C1 segment of cervical spinal cord (tissue), 14 donors: ENCODE results near the gene SRPK2.
"Not testable (repeated sequence)": the region's sequence is repeated elsewhere in the genome, so short reads cannot be mapped to it uniquely, and the experiment has no call there.

Source experiments
- DNase-seq, 14 donors: peaks; one replicate each; lab custom pipeline; 2025; lab: John Stamatoyannopoulos, UW

The SRPK2 gene

DNA sequence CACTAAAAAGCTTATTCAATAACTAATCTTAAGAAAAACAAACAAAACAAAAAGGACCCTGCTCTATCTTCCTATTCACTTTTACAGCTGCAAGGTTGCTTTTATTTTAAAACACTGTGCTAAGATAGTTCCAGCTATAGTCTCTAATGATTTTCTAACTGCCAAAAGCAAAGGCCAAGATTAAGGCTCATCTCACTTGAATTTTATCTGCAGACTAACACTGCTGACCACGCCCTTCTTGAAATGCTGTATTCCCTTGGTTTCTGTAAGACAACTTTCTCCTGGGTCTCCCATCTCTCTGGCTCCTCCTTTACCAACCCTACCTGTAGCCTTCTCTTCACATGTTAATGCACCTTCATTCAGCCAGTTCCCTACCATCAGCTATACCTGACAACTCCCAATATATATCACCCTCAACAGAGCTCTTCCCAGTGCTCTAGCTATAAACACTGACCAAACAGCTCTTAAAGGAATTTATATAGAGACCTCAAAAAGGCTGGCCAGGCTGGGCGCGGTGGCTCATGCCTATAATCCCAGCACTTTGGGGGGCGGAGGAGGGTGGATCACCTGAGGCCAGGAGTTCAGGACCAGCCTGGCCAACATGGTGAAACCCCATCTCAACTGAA, 11.7 kb downstream of the SRPK2 start:
- DNase-seq, result no peak

DNA sequence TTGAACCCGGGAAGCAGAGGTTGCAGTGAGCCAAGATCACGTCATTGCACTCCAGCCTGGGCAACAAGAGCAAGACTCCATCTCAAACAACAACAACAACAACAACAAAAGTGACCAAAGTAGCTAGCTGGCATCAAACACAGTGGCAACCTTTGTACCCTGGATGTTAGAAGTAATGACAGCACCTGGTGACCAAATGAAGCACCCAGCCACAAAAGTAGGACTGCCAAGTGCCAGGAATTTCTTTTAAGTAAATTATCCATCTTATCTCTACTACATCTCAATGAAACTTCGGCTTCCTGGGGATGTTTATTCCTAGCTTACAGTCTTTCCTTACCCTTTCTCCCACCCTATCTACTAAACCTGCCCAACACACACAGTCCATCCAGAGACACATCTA, 18.8 kb downstream of the SRPK2 start:
- no peak for DNase-seq

DNA sequence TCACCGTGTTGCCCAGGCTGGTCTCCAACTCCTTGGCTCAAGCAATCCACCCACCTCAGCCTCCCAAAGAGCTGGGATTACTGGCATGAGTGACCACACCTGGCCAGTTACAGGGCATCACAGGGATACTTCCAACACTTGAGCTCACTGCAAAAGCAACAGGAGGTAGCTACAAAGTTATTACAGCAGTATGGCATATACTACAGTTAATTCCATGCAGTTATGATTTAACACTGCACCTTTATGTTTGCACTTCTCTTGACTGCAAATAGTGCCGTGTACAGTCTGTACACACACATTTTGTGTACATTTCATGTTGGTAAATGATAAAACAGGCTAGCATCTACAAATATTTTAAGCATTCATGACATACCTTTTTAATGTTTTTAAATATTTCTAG, 21.3 kb downstream of the SRPK2 start:
- no peak for DNase-seq

DNA sequence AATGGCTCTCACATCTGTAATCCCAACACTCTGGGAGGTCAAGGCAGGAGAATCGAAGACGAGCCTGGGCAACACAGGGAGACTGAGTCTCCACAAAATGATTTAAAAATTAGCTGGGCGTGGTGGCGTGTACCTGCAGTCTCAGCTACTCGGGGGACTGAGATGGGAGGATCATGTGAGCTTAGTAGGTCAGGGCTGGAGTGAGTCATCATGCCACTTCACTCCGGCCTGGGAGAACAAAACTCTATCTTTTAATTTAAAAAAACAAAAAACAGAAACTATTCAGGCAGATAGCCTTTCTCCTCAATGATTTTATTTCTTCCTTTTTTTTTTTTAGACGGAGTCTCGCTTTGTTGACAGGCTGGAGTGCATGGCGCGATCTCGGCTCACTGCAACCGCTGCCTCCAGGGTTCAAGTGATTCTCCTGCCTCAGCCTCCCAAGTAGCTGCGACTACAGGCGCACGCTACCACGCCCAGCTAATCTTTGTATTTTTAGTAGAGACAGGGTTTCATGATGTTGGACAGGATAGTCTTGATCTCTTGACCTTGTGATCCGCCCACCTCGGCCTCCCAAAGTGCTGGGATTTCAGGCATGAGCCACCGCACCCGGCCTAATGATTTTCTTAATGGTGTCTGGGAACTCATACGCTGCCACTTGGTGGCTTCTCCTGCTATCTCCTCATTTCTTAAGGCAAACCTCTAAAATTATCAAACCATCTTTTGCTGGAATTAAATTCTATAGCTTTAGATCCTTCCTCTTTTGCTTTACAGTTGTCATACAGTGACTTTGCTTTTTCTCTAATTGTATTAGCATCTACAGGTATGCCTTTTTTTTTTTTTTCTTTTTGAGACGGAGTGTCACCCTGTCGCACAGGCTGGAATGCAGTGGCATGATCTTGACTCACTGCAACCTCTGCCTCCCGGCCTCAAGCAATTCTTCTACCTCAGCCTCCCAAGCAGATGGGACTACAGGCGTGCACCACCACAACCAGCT, 22.9 kb downstream of the SRPK2 start:
- DNase-seq, result no peak

DNA sequence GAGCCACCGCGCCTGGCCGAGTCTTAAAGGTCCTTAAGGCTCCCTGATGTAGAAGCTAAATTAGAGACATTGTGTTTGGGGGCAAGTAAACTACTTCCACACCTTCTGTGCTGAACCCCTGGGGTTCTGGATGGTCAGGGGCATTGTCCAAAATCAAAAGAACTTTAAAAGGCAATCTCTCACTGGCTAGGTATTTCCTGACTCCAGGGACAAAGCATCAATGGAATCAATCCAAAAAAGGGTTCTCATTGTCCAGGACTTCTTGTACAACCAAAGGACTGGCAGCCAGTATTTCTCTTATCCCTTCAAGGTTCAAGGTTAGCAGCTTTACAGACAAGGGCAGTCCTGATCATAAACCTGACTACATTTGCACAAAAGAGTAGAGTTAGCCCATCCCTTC, 24.0 kb downstream of the SRPK2 start:
- DNase-seq, result no peak

DNA sequence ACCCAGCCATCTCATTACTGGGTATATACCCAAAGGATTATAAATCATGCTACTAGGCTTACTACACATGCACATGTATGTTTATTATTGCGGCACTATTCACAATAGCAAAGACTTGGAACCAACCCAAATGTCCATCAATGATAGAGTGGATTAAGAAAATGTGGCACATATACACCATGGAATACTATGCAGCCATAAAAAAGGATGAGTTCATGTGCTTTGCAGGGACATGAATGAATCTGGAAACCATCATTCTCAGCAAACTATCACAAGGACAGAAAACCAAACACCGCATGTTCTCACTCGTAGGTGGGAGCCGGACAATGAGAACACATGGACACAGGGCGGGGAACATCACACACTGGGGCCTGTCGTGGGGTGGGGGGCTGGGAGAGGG, 25.1 kb downstream of the SRPK2 start:
- not testable (repeated sequence) for DNase-seq

DNA sequence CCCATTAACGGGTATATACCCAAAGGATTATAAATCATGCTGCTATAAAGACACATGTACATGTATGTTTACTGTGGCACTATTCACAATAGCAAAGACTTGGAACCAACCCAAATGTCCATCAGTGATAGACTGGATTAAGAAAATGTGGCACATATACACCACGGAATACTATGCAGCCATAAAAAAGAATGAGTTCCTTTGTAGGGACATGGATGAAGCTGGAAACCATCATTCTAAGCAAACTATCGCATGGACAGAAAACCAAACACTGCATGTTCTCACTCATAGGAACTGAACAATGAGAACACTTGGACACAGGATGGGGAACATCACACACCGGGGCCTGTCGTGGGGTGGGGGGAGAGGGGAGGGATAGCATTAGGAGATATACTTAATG, 26.0 kb downstream of the SRPK2 start:
- DNase-seq, result not testable (repeated sequence)

DNA sequence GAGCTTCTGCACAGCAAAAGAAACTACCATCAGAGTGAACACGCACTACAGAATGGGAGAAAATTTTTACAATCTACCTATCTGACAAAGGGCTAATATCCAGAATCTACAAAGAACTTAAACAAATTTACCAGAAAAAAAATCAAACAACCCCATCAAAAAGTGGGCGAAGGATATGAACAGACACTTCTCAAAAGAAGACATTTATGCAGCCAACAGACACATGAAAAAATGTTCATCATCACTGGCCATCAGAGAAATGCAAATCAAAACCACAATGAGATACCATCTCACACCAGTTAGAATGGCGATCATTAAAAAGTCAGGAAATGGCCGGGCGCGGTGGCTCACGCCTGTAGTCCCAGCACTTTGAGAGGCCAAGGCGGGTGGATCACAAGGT, 26.7 kb downstream of the SRPK2 start:
- not testable (repeated sequence) for DNase-seq

DNA sequence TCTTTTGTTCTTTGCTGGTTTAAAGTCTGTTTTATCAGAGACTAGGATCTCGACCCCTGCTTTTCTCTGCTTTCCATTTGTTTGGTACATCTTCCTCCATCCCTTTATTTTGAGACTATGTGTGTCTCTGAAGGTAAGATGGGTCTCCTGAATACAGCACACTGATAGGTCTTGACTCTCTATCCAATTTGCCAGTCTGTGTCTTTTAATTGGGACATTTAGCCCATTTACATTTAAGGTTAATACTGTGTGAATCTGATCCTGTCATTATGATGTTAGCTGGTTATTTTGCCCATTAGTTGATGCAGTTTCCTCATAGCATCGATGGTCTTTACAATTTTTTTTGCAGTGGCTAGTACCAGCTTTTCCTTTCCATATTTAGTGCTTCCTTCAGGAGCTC, 28.6 kb downstream of the SRPK2 start:
- not testable (repeated sequence) for DNase-seq

DNA sequence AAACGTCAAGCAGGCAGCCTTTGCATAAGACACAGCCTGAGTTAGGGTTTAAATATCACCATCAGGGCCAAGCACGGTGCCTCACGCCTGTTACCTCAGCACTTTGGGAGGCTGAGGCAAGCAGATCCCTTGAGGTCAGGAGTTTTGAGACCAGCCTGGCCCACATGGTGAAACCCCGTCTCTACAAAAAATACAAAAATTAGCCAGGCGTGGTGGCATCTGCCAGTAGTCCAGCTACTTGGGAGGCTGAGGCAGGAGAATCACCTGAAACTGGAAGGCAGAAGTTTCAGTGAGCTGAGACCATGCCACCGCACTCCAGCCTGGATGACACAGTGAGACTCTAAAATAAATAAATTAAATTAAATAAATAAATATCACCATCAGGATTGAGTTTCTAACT, 33.0 kb downstream of the SRPK2 start:
- DNase-seq, result no peak

DNA sequence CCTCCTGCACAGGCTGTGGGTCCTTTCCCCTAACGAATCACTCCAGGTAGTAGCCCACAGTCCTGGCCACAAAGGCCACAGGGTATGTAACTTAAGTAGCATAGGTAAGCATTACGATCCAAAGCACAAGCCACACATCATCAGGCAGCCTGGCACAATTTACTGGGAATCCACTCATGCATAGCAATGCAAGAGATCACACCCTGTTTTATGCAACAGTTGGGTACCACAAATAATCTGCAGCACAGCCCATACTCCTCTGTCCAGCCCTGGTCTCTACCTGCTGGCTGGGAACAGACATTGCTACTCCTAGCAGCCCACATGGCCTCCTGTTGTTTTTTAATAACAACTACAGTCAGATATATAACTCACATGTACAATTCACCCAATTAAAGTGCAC, 34.3 kb downstream of the SRPK2 start:
- DNase-seq, result no peak

DNA sequence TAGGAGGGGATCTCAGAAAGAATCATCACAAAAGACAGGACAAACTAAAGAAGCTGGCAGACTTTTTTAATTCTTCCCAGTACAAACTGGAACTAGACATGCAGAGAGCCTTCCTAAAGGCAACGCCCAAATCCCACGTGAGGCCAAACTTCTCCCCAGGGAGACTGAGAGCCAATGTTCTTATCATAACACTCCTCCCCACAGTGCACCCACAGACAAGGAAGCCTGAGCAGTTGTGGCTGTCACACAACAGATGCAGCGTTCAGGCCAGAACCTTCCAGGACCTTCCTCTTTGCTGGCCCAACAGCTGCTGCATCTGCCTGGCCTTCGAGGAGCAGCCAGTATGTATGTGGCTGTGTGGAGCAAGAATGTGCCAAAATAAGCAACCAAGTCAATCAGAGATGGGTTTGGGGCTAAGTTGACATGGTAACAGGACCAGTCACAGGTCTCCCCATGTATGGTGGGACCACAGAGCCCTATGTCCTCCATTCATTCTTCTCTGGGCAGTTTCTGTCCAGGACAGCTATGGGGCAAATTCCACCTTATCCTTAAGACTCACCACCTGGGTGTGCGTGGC, 34.9 kb downstream of the SRPK2 start:
- peak in 7 of 14 donors; percentile 3 to 21 (median 8) for DNase-seq

DNA sequence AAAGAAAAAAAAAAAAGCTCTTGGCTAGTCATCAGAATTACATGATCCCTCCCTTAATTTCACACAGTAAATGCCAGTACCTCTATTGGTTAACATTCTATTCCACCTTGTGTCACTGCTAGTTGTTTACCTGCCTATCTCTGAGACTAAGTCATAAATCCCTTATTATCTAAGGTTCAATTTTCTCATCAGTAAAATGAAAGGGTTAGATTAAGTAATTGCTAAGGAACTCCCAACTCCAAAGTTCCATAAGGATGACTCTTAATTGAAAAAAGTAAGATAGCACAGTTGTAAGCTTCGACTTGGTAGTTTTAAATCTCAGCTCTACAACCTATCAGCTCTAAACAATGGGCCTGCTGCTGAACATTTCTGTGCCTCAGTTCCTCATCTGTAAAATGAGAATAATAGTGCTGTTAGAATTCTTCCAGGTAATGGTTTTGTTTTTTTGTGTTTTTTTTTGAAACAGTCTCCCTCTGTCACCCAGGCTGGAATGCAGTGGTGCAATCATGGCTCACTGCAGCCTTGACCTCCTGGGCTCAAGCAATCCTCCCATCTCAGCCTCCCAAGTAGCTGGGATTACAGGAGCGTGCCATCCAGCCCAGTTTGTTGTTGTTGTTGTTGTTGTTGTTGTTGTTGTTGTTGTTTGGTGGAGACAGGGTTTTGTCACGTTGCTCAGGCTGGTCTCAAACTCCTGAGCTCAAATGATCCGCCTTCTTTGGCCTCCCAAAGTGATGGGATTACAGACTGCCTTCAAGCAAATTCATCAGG, 35.6 kb downstream of the SRPK2 start:
- DNase-seq, result no peak

DNA sequence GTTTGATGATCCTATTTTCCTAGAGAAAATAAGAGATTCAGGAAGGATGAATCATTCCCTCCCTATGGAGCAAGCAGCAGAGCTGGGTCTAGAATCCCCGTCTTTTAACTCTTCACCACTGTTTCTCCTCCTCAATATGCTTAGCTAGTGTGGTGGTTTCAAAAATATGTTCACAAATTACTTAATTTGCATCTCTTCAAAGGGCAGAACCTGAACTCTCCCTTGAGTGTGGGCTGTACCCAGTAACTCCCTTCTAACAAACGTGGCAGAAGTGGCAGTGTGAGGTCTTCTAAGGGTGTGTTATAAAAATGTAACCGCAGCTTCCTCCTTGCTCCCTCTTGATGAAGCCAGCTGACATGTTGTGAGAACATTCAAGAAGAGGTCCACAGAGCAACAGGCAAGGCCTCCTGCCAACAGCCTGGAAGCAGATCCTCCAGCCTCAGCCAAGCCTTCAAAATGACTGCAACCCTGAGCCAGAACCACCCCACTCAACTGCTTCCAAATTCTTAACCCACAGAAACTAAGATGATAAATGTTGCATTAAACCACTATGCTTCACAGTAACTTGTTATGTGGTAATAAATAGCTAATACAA, 36.6 kb downstream of the SRPK2 start:
- DNase-seq, result peak in 10 of 14 donors; percentile 35 to 63 (median 43)

DNA sequence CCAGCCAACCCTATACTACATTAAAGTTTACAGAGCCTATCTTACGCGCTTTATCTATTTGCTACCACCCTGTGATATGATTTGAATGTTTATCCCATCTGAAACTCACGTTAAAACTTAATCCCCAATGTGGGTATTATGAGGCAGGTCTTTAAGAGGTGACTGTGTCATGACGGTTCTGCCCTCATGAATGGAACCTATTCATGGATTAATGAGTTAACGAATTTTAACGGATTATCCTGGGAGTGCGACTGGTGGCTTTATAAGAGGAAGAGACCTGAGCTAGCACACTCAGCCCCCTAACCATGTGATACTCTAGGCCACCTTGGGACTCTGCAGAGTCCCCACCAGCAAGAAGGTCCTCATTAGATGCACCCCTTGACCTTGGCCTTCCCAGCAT, 37.8 kb downstream of the SRPK2 start:
- no peak for DNase-seq

DNA sequence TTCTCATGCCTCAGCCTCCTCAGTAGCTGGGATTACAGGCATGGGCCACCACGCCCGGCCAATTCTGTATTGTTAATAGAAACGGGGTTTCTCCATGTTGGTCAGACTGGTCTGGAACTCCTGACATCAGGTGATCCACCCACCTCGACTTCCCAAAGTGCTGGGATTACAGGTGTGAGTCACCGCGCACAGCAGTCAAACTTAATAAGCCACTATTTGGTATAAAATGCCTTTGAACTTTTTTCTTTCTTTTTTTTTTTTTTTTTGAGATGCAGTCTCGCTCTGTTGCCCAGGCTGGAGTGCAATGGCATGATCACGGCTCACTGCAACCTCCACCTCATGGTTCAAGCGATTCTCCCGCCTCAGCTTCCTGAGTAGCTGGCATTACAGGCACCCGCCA, 40.5 kb downstream of the SRPK2 start:
- not testable (repeated sequence) for DNase-seq

DNA sequence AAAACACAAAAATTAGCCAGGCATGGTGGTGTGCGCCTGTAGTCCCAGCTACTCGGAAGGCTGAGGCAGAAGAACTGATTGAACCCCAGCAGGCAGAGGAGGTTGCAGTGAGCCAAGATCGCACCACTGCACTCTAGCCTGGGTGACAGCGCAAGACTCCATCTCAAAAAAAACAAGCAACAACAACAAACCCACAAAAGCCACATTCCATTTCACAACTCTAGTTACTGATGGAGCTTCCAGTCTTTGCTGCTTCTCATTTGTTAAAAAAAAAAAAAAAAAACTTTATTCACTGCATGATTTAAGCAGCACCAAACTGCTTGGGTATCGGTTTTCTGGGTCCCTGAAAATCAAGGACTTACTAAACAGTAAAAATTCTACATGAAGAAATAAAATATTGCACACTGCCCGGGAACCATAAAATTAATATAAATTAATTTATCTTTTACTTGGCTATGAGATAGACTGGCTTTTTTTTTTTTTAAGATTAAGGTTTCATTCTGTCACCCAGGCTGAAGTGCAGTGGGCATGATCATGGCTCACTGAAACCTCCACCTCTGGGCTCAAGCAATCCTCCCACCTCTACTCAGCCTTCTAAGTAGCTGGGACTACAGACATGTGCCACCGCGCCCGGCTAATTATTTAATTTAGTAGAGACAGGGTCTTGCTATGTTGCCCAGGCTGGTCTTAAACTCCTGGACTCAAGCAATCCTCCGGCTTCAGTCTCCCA, 42.0 kb downstream of the SRPK2 start:
- no peak for DNase-seq

DNA sequence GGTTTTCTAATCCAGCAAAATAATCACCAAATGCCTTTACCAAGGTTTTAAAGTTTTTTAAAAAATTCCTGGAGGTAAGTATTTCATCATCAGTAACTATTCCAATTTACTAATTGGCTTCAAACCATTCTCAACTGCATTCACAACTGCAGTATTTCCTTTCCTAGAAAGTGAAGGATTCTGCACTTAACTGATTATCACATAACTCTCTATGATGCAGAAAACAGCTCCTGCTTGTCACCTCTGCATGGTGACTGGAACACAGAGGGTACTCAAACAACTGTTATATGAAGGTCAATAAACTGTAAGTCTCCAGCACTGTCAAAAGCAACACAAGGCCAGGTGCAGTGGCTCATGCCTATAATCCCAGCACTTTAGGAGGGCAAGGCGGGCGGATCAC, 42.6 kb downstream of the SRPK2 start:
- DNase-seq, result no peak

DNA sequence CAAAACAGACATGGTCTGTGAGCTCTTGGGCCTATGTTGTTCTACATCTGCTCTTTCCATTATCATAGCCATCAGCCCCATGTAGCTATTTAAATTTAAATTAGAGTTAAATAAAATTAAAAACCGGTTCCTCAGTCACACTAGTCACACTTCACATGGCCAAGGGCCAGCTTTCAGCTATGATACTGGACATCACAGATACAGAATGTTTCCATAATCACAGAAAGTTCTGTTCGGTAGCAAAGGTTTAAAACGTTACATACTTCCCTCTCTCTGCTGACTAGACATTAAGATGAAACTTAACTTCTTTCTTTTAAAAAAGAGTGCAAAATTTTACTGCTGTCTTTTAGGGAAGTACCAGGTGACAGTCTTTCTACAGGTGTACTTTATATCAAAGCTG, 43.0 kb downstream of the SRPK2 start:
- DNase-seq, result no peak

DNA sequence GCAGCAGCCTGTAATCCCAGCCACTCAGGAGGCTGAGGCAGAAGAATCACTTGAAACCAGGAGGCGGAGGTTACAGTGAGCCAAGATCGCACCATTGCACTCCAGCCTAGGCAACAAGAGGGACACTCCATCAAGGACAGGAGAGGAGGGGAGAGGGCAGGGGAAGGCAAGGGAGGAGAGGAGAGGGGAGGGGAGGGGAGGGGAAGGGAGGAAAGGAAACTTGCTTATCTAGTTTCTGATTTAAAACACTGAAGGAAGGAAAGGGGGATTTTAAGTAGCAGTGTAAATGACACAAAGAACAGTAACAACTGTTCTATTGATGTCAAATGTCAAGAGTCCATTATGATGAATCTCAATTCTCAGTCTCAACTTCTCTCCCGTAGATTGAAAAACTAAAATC, 43.7 kb downstream of the SRPK2 start:
- no peak for DNase-seq
